HepG2 (cell line): ENCODE data around the gene URI1. TPM values are rescaled to one million over a fixed set of nuclear protein-coding genes. Genes with fewer than 3 reads are reported as not detected.

Source experiments
- ATAC-seq: fragments of 200-7000 bp; cut with Tn5 transposase; 3 replicates; pipeline ENCODE4 v1.9.1; 2020; ENCODE audit warnings: mild to moderate bottlenecking, moderate library complexity
- BruUV-seq: library from RNA; stranded (reverse); fragments of 400-500 nt; replicated peaks from 2 replicates; lab custom pipeline; 2021; lab: Mats Ljungman, UMichigan
- CTCF ChIA-PET: fragments of 300-600 bp; formaldehyde crosslinking; extraction: SDS; loops from one replicate; lab custom pipeline; 2021; ENCODE audit warnings: low total read pairs, inconsistent platforms, low intra/inter-chr PET ratio; lab: Yijun Ruan, JAX
- POLR2A ChIA-PET: fragments of 350-600 bp; sonication (Branson Sonifier 250); formaldehyde crosslinking; loops from one replicate; lab custom pipeline; 2020; ENCODE audit warnings: antibody characterized with exemption, inconsistent platforms; lab: Yijun Ruan, JAX
- DNase-seq: peaks from one replicate; pipeline ENCODE4 v3.0.0-alpha.2; 2015; ENCODE audit warnings: low spot score
- FAIRE-seq: peaks from 3 replicates; lab custom pipeline; 2011; peaks lifted over from hg19 to GRCh38; lab: Jason Lieb, UNC
- H2AFZ ChIP-seq: one replicate; pipeline ENCODE4 v1.6.1; 2011; ENCODE audit warnings: low read length, inconsistent platforms
- H3K27ac ChIP-seq: fragments of 300-600 bp; 3 replicates; pipeline ENCODE4 v1.8.0; 2011; ENCODE audit warnings: mixed run types, mild to moderate bottlenecking, mixed read lengths, low read length, inconsistent platforms; ENCODE audit not compliant: insufficient read depth; ENCODE audit errors: extremely low read length
- H3K27me3 ChIP-seq, 2 experiments: fragments of 200-600 bp in 1 of 2; 2 replicates in 1 of 2; 3 replicates in 1 of 2; pipeline versions ENCODE4 v1.6.0 to v1.8.0; 2011; ENCODE audit warnings: low read length in 2 of 2, mild to moderate bottlenecking in 2 of 2, moderate library complexity in 2 of 2, inconsistent platforms in 1 of 2; ENCODE audit not compliant: insufficient read depth in 2 of 2, control insufficient read depth in 1 of 2
- H3K36me3 ChIP-seq, 2 experiments: fragments of 200-600 bp in 1 of 2; replicated peaks in 1 of 2; 2 replicates in 1 of 2; 3 replicates in 1 of 2; pipeline versions ENCODE4 v1.5.1 to v1.8.0; 2011; ENCODE audit warnings: low read length in 2 of 2, inconsistent platforms in 1 of 2; ENCODE audit not compliant: insufficient read depth in 2 of 2, control insufficient read depth in 1 of 2
- H3K4me1 ChIP-seq: 2 replicates; pipeline ENCODE4 v1.5.1; 2012; ENCODE audit warnings: low read length, inconsistent platforms; ENCODE audit not compliant: insufficient read depth
- H3K4me2 ChIP-seq: 2 replicates; pipeline ENCODE4 v1.6.0; 2011; ENCODE audit warnings: low read depth, low read length, inconsistent platforms
- H3K4me3 ChIP-seq, 3 experiments: fragments of 200-600 bp in 1 of 3; sonication (generic), shearing (Covaris generic) in 1 of 3; replicated peaks in 1 of 3; 2 replicates each; pipeline ENCODE4 v1.5.1; 2011 to 2016; ENCODE audit warnings: low read length in 3 of 3, inconsistent platforms in 2 of 3, low read depth in 2 of 3, mild to moderate bottlenecking in 2 of 3, control low read depth in 1 of 3, mixed read lengths in 1 of 3; ENCODE audit not compliant: insufficient read depth in 1 of 3
- H3K79me2 ChIP-seq: one replicate; pipeline ENCODE4 v1.6.1; 2011; ENCODE audit warnings: low read length, inconsistent platforms; ENCODE audit not compliant: insufficient read depth
- H3K9ac ChIP-seq: 2 replicates; pipeline ENCODE4 v1.6.0; 2011; ENCODE audit warnings: mild to moderate bottlenecking, low read depth, low read length, inconsistent platforms; ENCODE audit not compliant: insufficient read depth
- H3K9me3 ChIP-seq: 2 replicates; pipeline ENCODE4 v1.5.1; 2012; ENCODE audit warnings: mild to moderate bottlenecking, low read length
- H4K20me1 ChIP-seq: 2 replicates; pipeline ENCODE4 v1.6.0; 2011; ENCODE audit warnings: inconsistent platforms, mild to moderate bottlenecking, low read length, moderate library complexity; ENCODE audit not compliant: insufficient read depth
- CBX1 ChIP-seq: IDR thresholded peaks from one replicate; pipeline ENCODE4 v1.6.1; 2016; ENCODE audit warnings: antibody characterized with exemption, low read depth
- DRAP1 ChIP-seq: IDR thresholded peaks from 2 replicates; pipeline ENCODE4 v1.6.1; 2016; ENCODE audit warnings: missing genetic modification reagents, missing compliant biosample characterization
- GATA4 ChIP-seq: sonication (generic); IDR thresholded peaks from 2 replicates; pipeline ENCODE4 v1.6.1; 2016; ENCODE audit warnings: antibody characterized with exemption, low read depth, borderline replicate concordance
- GZF1 ChIP-seq: sonication (generic); formaldehyde crosslinking; IDR thresholded peaks from 2 replicates; pipeline ENCODE4 v1.5.1; 2020; ENCODE audit warnings: mild to moderate bottlenecking, missing genetic modification reagents
- HES4 ChIP-seq: sonication (generic); formaldehyde crosslinking; IDR thresholded peaks from 2 replicates; pipeline ENCODE4 v1.9.0; 2021; ENCODE audit warnings: mild to moderate bottlenecking, missing genetic modification reagents, borderline replicate concordance
- HNF4G ChIP-seq, 2 experiments: sonication (generic) in 1 of 2; formaldehyde crosslinking in 1 of 2; IDR thresholded peaks; 2 replicates each; pipeline versions ENCODE4 v1.4.0 to v1.6.1; 2011 to 2020; ENCODE audit warnings: borderline replicate concordance in 2 of 2, low read depth in 2 of 2, mild to moderate bottlenecking in 2 of 2, low read length in 1 of 2, missing genetic modification reagents in 1 of 2, moderate library complexity in 1 of 2
- RFX1 ChIP-seq: fragments of 450-650 bp; IDR thresholded peaks from 2 replicates; pipeline ENCODE4 v1.6.1; 2017
- SNAPC5 ChIP-seq: sonication (generic); formaldehyde crosslinking; IDR thresholded peaks from 2 replicates; pipeline ENCODE4 v1.8.1; 2023; ENCODE audit warnings: mild to moderate bottlenecking, missing genetic modification reagents, borderline replicate concordance
- SOX6 ChIP-seq, 2 experiments: fragments of 450-650 bp in 1 of 2; sonication (generic) in 1 of 2; formaldehyde crosslinking in 1 of 2; IDR thresholded peaks; 2 replicates each; pipeline versions ENCODE4 v1.4.0 to v1.6.1; 2017 to 2020; ENCODE audit warnings: antibody characterized with exemption in 1 of 2, mild to moderate bottlenecking in 1 of 2, missing genetic modification reagents in 1 of 2
- SRSF9 ChIP-seq: fragments of 200-400 bp; formaldehyde crosslinking; IDR thresholded peaks from 2 replicates; pipeline ENCODE4 v1.6.1; 2018; ENCODE audit warnings: borderline replicate concordance, mild to moderate bottlenecking, low read depth, low read length; ENCODE audit not compliant: insufficient read depth, poor library complexity, severe bottlenecking
- TBX2 ChIP-seq: sonication (generic); formaldehyde crosslinking; IDR thresholded peaks from 2 replicates; pipeline ENCODE4 v1.5.0; 2020; ENCODE audit warnings: missing genetic modification reagents, mild to moderate bottlenecking, borderline replicate concordance
- TOPORS ChIP-seq: sonication (generic); formaldehyde crosslinking; IDR thresholded peaks from 2 replicates; pipeline ENCODE4 v1.8.0; 2023; ENCODE audit warnings: mild to moderate bottlenecking, missing genetic modification reagents
- YEATS2 ChIP-seq: sonication (generic); formaldehyde crosslinking; IDR thresholded peaks from 2 replicates; pipeline ENCODE4 v1.4.0; 2020; ENCODE audit warnings: missing genetic modification reagents, borderline replicate concordance
- ZNF17 ChIP-seq: sonication (generic); formaldehyde crosslinking; IDR thresholded peaks from 2 replicates; pipeline ENCODE4 v1.5.0; 2020; ENCODE audit warnings: mild to moderate bottlenecking, missing genetic modification reagents
- ZNF275 ChIP-seq: sonication (generic); formaldehyde crosslinking; IDR thresholded peaks from 2 replicates; pipeline ENCODE4 v1.8.0; 2022; ENCODE audit warnings: missing genetic modification reagents, mild to moderate bottlenecking, inconsistent platforms, borderline replicate concordance
- ZNF513 ChIP-seq: sonication (generic); formaldehyde crosslinking; conservative IDR thresholded peaks from 2 replicates; pipeline ENCODE4 v1.5.0; 2020; ENCODE audit warnings: missing genetic modification reagents
- ZNF784 ChIP-seq: sonication (generic); formaldehyde crosslinking; IDR thresholded peaks from 2 replicates; pipeline ENCODE4 v1.5.1; 2020; ENCODE audit warnings: missing genetic modification reagents, mild to moderate bottlenecking, borderline replicate concordance
- ZNF841 ChIP-seq: sonication (generic); formaldehyde crosslinking; IDR thresholded peaks from 2 replicates; pipeline ENCODE4 v1.8.1; 2023; ENCODE audit warnings: missing genetic modification reagents, borderline replicate concordance
- ZNF891 ChIP-seq: sonication (generic); formaldehyde crosslinking; IDR thresholded peaks from 2 replicates; pipeline ENCODE4 v1.5.0; 2020; ENCODE audit warnings: mild to moderate bottlenecking, missing genetic modification reagents
- ZSCAN29 ChIP-seq: sonication (generic); formaldehyde crosslinking; conservative IDR thresholded peaks from 2 replicates; pipeline ENCODE4 v1.4.0; 2020; ENCODE audit warnings: mild to moderate bottlenecking, missing genetic modification reagents
- WGBS: methylation state at CpG from one replicate; pipeline ENCODE4 v1.1.6; 2017; ENCODE audit warnings: low lambda C conversion rate; 5-methylcytosine and 5-hydroxymethylcytosine counted together
- in situ Hi-C: cut with HindIII; loops from 2 replicates; pipeline ENCODE4 v1.10.0; 2017; ENCODE audit warnings: low pct_unique_long_range_greater_than_20kb; ENCODE audit not compliant: extremely low pct_ligation_motif_present
- intact Hi-C: fragments of 100-400 bp; cut with micrococcal nuclease; formaldehyde crosslinking; loops from one replicate; pipeline ENCODE4 v1.10.0; 2022; ENCODE audit not compliant: unreplicated experiment
- polyA plus RNA-seq, 8 experiments: library from polyadenylated mRNA; depleted of rRNA in 3 of 8; stranded (reverse) in 7 of 8; unstranded in 1 of 8; fragments of >200 nt; fragmentation: Illumina TruSeq in 4 of 8; extraction: Trizol in 4 of 8; gene quantifications; 2 replicates each; pipeline versions ENCODE4 v1.2.1 to v1.2.3, GENCODE V29; 2011 to 2016; ENCODE audit warnings: low read depth in 4 of 8, missing spikeins in 1 of 8, mixed read lengths in 1 of 8; ENCODE audit not compliant: insufficient read depth in 1 of 8
- total RNA-seq, 5 experiments: library from RNA; depleted of rRNA; stranded (reverse); fragments of >200 nt; fragmentation: Illumina TruSeq; extraction: Trizol; gene quantifications; 2 replicates each; pipeline ENCODE4 v1.2.3, GENCODE V29; 2016; ENCODE audit warnings: low read depth in 1 of 5

URI1 gene
- total and polyA plus RNA-seq, 2 of the 13 experiments (the other 11 are each of a cell fraction or from before 2014, with no cell fraction given) = 43.6 to 67.9 TPM

- intact Hi-C loops = no loop called here
- POLR2A ChIA-PET = no interaction called here
- Histone ChIP-seq H2AFZ (no peak overlapping the region), H3K27ac (no peak overlapping the region), H4K20me1 (no peaks in the 10 kb centered on the region), H3K36me3 (no peaks in the 10 kb centered on the region), H3K4me3 (no peak overlapping the region), H3K27me3 (no peaks in the 10 kb centered on the region), H3K9me3 (no peaks in the 10 kb centered on the region), H3K4me2 (no peak overlapping the region)
- in situ Hi-C loops = no loop called here
- no peak for FAIRE-seq
- no peak for ATAC-seq
- CTCF ChIA-PET = no interaction called here
- no TSS peak for BruUV-seq
- TF ChIP-seq ZNF891 (CRISPR knock-in tag) (no peak), GZF1 (CRISPR knock-in tag) (no peak), ZNF275 (CRISPR knock-in tag) (no peak), TBX2 (no peak), SNAPC5 (no peak), HES4 (CRISPR knock-in tag) (no peak), ZNF784 (CRISPR knock-in tag) (no peak), TOPORS (CRISPR knock-in tag) (no peak), GATA4 (no peak), ZNF513 (CRISPR knock-in tag) (no peak), SRSF9 (no peak), RFX1 (no peak), YEATS2 (CRISPR knock-in tag) (no peak), CBX1 (no peak), ZNF17 (CRISPR knock-in tag) (no peak), DRAP1 (CRISPR knock-in tag) (no peak), ZNF841 (CRISPR knock-in tag) (no peak), SOX6 (IDR thresholded peaks at IDR 0.05) (no peak), SOX6 (CRISPR knock-in tag; IDR thresholded peaks at IDR 0.05) (no peak), ZSCAN29 (no peak), HNF4G (IDR thresholded peaks at IDR 0.05; ENCODE audit: borderline replicate concordance, low read depth, low read length) (no peak), HNF4G (CRISPR knock-in tag; IDR thresholded peaks at IDR 0.05; ENCODE audit: borderline replicate concordance, low read depth) (no peak)
- TF ChIP-seq, all 625 proteins: peak for 0
- no peaks in the 10 kb centered on the region for H3K79me2 ChIP-seq
- 98% methylated on average over 7 of the region's 8 CpGs for WGBS
- H3K4me1 ChIP-seq = no peaks in the 10 kb centered on the region
- H3K9ac ChIP-seq = no peak overlapping the region
- DNase-seq = no peak
Measured at GRCh38 chr19:30047432-30047831, 105.4 kb downstream of the URI1 start.
